ENCODE data around the gene TBC1D28.
"Not testable (repeated sequence)": the region's sequence is repeated elsewhere in the genome, so short reads cannot be mapped to it uniquely, and the experiment has no call there.

TBC1D28 gene

GRCh38 chr17:18624862-18625501, 19.2 kb downstream of the TBC1D28 start:
- intact Hi-C loops (cut with DNase I) = not testable (repeated sequence)
- DNase-seq = peak in 1 of 10 donors; percentile 52

DNA sequence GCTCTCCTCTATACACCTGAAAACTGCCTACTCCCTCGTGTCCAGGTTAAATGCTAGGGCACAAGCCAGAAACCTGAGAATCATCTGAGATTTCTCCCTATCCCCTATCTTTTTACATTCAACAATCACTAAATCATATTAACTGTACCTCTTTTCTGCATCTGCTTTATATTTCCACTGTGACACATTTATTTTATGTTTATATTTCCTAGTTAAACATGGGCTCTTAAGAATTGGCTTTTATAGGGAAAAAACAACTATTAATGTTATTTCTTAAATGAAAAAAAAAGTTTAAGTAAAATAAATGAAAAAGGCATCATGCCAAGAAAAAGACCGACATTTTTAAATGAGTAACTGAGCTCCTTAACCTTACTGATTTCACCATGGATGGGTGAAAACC, 26.6 kb downstream of the TBC1D28 start:
- intact Hi-C loops (cut with DNase I); DNase-seq: not testable (repeated sequence)

DNA sequence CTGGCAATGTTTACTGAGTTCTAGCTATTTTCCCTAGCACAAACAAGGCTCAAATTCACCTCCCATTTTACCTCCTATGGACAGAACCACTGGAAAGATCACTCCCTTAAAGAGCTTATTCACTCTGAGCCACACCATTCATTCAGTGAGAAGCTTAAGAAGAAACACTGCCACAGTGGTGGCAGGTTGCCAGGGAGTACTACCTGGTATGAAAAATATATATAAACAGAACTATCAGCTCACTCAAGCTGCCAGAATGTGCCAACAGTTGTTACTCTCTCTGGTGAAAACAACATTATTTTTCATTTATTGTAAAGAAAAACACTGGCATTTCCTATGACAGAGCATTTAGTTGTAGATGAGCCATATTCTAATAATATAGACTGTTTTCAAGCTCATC, 31.2 kb downstream of the TBC1D28 start:
- intact Hi-C loops (cut with DNase I); DNase-seq: not testable (repeated sequence)

GRCh38 chr17:18593138-18593537, 51.1 kb downstream of the TBC1D28 start:
- intact Hi-C loops (cut with DNase I); DNase-seq: not testable (repeated sequence)
